HepG2 (cell line): ENCODE data around the gene TNFSF10. TPM values are rescaled to one million over a fixed set of nuclear protein-coding genes. Genes with fewer than 3 reads are reported as not detected.

ENCODE experiments used
- ATF1 ChIP-seq: IDR thresholded peaks from 2 replicates; pipeline ENCODE4 v1.6.1; 2016; ENCODE audit warnings: mild to moderate bottlenecking, control low read depth
- ATF7-NPFF ChIP-seq: sonication (generic); formaldehyde crosslinking; IDR thresholded peaks from 2 replicates; pipeline ENCODE4 v1.8.1; 2023; ENCODE audit warnings: mild to moderate bottlenecking, low read depth, missing genetic modification reagents, moderate library complexity
- EHMT2 ChIP-seq: fragments of 200-600 bp; sonication (generic); IDR thresholded peaks from 2 replicates; pipeline ENCODE4 v1.7.0; 2017; ENCODE audit warnings: antibody characterized with exemption, low read depth, low read length, borderline replicate concordance
- FOXP4 ChIP-seq: sonication (generic); formaldehyde crosslinking; IDR thresholded peaks from 2 replicates; pipeline ENCODE4 v1.4.0; 2020; ENCODE audit warnings: missing genetic modification reagents
- GATAD1 ChIP-seq: IDR thresholded peaks from 2 replicates; pipeline ENCODE4 v1.6.1; 2016; ENCODE audit warnings: missing genetic modification reagents, missing compliant biosample characterization
- GMEB1 ChIP-seq: sonication (generic); formaldehyde crosslinking; IDR thresholded peaks from 2 replicates; pipeline ENCODE4 v1.5.1; 2020; ENCODE audit warnings: missing genetic modification reagents, mild to moderate bottlenecking, borderline replicate concordance
- GTF2F1 ChIP-seq: fragments of 150-350 bp; IDR thresholded peaks from 2 replicates; pipeline ENCODE4 v1.6.1; 2014; ENCODE audit warnings: low read length
- HDAC1 ChIP-seq: sonication (generic); formaldehyde crosslinking; IDR thresholded peaks from 2 replicates; pipeline ENCODE4 v1.5.1; 2020; ENCODE audit warnings: mild to moderate bottlenecking, missing genetic modification reagents
- IKZF5 ChIP-seq: IDR thresholded peaks from 2 replicates; pipeline ENCODE4 v1.6.1; 2018; ENCODE audit warnings: missing genetic modification reagents, mild to moderate bottlenecking, missing compliant biosample characterization
- KDM4B ChIP-seq: sonication (generic); formaldehyde crosslinking; IDR thresholded peaks from 2 replicates; pipeline ENCODE4 v1.4.0; 2020; ENCODE audit warnings: missing genetic modification reagents
- MIER2 ChIP-seq: IDR thresholded peaks from 2 replicates; pipeline ENCODE4 v1.6.1; 2016; ENCODE audit warnings: missing biosample characterization, missing genetic modification reagents
- MIXL1 ChIP-seq: IDR thresholded peaks from 2 replicates; pipeline ENCODE4 v1.6.1; 2016
- NFIC ChIP-seq: IDR thresholded peaks from 2 replicates; pipeline ENCODE4 v1.6.1; 2012; ENCODE audit warnings: mild to moderate bottlenecking, low read length, inconsistent platforms
- POGZ ChIP-seq: sonication (generic); formaldehyde crosslinking; IDR thresholded peaks from 2 replicates; pipeline ENCODE4 v1.4.0; 2020; ENCODE audit warnings: mild to moderate bottlenecking, missing genetic modification reagents
- REL ChIP-seq: sonication (generic); formaldehyde crosslinking; conservative IDR thresholded peaks from 2 replicates; pipeline ENCODE4 v1.8.0; 2022; ENCODE audit warnings: mild to moderate bottlenecking, missing genetic modification reagents, moderate library complexity
- REPIN1 ChIP-seq: sonication (generic); formaldehyde crosslinking; IDR thresholded peaks from 2 replicates; pipeline ENCODE4 v1.8.0; 2022; ENCODE audit warnings: missing genetic modification reagents, low read depth, mild to moderate bottlenecking, borderline replicate concordance
- SP4 ChIP-seq: sonication (generic); formaldehyde crosslinking; IDR thresholded peaks from 2 replicates; pipeline ENCODE4 v1.8.1; 2023; ENCODE audit warnings: mild to moderate bottlenecking, missing genetic modification reagents
- TBL1XR1 ChIP-seq: fragments of 150-350 bp; IDR thresholded peaks from 2 replicates; pipeline ENCODE4 v1.6.1; 2014; ENCODE audit warnings: borderline replicate concordance, low read length; ENCODE audit not compliant: partially characterized antibody
- ZFP1 ChIP-seq: IDR thresholded peaks from 2 replicates; pipeline ENCODE4 v1.6.1; 2016
- ZNF124 ChIP-seq: sonication (generic); formaldehyde crosslinking; IDR thresholded peaks from 2 replicates; pipeline ENCODE4 v1.4.0; 2020; ENCODE audit warnings: missing genetic modification reagents
- ZNF230 ChIP-seq: sonication (generic); formaldehyde crosslinking; IDR thresholded peaks from 2 replicates; pipeline ENCODE4 v1.4.0; 2020; ENCODE audit warnings: mild to moderate bottlenecking, missing genetic modification reagents
- ZNF33A ChIP-seq: sonication (generic); formaldehyde crosslinking; IDR thresholded peaks from 2 replicates; pipeline ENCODE4 v1.5.1; 2020; ENCODE audit warnings: missing genetic modification reagents, mild to moderate bottlenecking, moderate library complexity, borderline replicate concordance
- ZNF605 ChIP-seq: sonication (generic); formaldehyde crosslinking; IDR thresholded peaks from 2 replicates; pipeline ENCODE4 v1.8.0; 2022; ENCODE audit warnings: mild to moderate bottlenecking, missing genetic modification reagents
- ZNF710 ChIP-seq: sonication (generic); formaldehyde crosslinking; IDR thresholded peaks from 2 replicates; pipeline ENCODE4 v1.5.0; 2020; ENCODE audit warnings: mild to moderate bottlenecking, missing genetic modification reagents, borderline replicate concordance
- ZNF773 ChIP-seq: sonication (generic); formaldehyde crosslinking; IDR thresholded peaks from 2 replicates; pipeline ENCODE4 v1.4.0; 2020; ENCODE audit warnings: missing genetic modification reagents, borderline replicate concordance
- polyA plus RNA-seq, 8 experiments: library from polyadenylated mRNA; depleted of rRNA in 3 of 8; stranded (reverse) in 7 of 8; unstranded in 1 of 8; fragments of >200 nt; fragmentation: Illumina TruSeq in 4 of 8; extraction: Trizol in 4 of 8; gene quantifications; 2 replicates each; pipeline versions ENCODE4 v1.2.1 to v1.2.3, GENCODE V29; 2011 to 2016; ENCODE audit warnings: low read depth in 4 of 8, missing spikeins in 1 of 8, mixed read lengths in 1 of 8; ENCODE audit not compliant: insufficient read depth in 1 of 8
- total RNA-seq, 5 experiments: library from RNA; depleted of rRNA; stranded (reverse); fragments of >200 nt; fragmentation: Illumina TruSeq; extraction: Trizol; gene quantifications; 2 replicates each; pipeline ENCODE4 v1.2.3, GENCODE V29; 2016; ENCODE audit warnings: low read depth in 1 of 5

Gene TNFSF10
- total and polyA plus RNA-seq, 2 of the 13 experiments (the other 11 are each of a cell fraction or from before 2014, with no cell fraction given), result 8.4 to 9.9 TPM

GRCh38 chr3:172553526-172554252 is 30.5 kb upstream of the TNFSF10 start (continued):
- TF ChIP-seq EHMT2, result peak; percentile 78; the same call in 1 of the 2 replicates
- TF ChIP-seq HDAC1 (CRISPR knock-in tag), result peak; percentile 39; the same call in 1 of the 2 replicates
- TF ChIP-seq REPIN1 (CRISPR knock-in tag), result peak; percentile 82; the same call in 1 of the 2 replicates
- 0 out of 2 replicates have a peak, but pooled peaks have one; percentile 37 for TF ChIP-seq SP4
- TF ChIP-seq ZFP1 (CRISPR knock-in tag), result peak; percentile 78
- TF ChIP-seq MIER2, result peak; percentile 77; the same call in 1 of the 2 replicates
- TF ChIP-seq POGZ, result peak; percentile 94
- no peak for TF ChIP-seq ZNF230 (CRISPR knock-in tag)
- TF ChIP-seq ATF7-NPFF (CRISPR knock-in tag), result no peak
- 0 out of 2 replicates have a peak, but pooled peaks have one; percentile 55 for TF ChIP-seq ZNF605 (CRISPR knock-in tag)
- 0 out of 2 replicates have a peak, but pooled peaks have one; percentile 68 for TF ChIP-seq KDM4B (CRISPR knock-in tag)
- TF ChIP-seq GMEB1 (CRISPR knock-in tag), result peak; percentile 61; the same call in 1 of the 2 replicates
- peak; percentile 96 for TF ChIP-seq FOXP4 (CRISPR knock-in tag)
- TF ChIP-seq MIXL1 (CRISPR knock-in tag), result peak; percentile 96
- TF ChIP-seq ZNF33A (CRISPR knock-in tag), result no peak
- TF ChIP-seq TBL1XR1, result peak; percentile 50
- TF ChIP-seq IKZF5, result peak; percentile 86
- no peak for TF ChIP-seq GTF2F1
- TF ChIP-seq ZNF124 (CRISPR knock-in tag), result peak; percentile 79; the same call in 1 of the 2 replicates
- no peak for TF ChIP-seq REL
- peak; percentile 64 for TF ChIP-seq GATAD1 (CRISPR knock-in tag)
- peak; percentile 98 for TF ChIP-seq ZNF710 (CRISPR knock-in tag)
- no peak for TF ChIP-seq ZNF773 (CRISPR knock-in tag)
- TF ChIP-seq NFIC, result peak; percentile 96
- TF ChIP-seq ATF1 (CRISPR knock-in tag), result peak; percentile 64
